HepG2 (cell line): ENCODE results near the gene CLCNKA. TPM values are rescaled to one million over a fixed set of nuclear protein-coding genes. Genes with fewer than 3 reads are reported as not detected.

ENCODE experiments used
- ATAC-seq: fragments of 200-7000 bp; cut with Tn5 transposase; 3 replicates; pipeline ENCODE4 v1.9.1; 2020; ENCODE audit warnings: mild to moderate bottlenecking, moderate library complexity
- BruUV-seq: library from RNA; stranded (reverse); fragments of 400-500 nt; replicated peaks from 2 replicates; lab custom pipeline; 2021; lab: Mats Ljungman, UMichigan
- CTCF ChIA-PET: fragments of 300-600 bp; formaldehyde crosslinking; extraction: SDS; loops from one replicate; lab custom pipeline; 2021; ENCODE audit warnings: low total read pairs, inconsistent platforms, low intra/inter-chr PET ratio; lab: Yijun Ruan, JAX
- POLR2A ChIA-PET: fragments of 350-600 bp; sonication (Branson Sonifier 250); formaldehyde crosslinking; loops from one replicate; lab custom pipeline; 2020; ENCODE audit warnings: antibody characterized with exemption, inconsistent platforms; lab: Yijun Ruan, JAX
- DNase-seq: peaks from one replicate; pipeline ENCODE4 v3.0.0-alpha.2; 2015; ENCODE audit warnings: low spot score
- FAIRE-seq: peaks from 3 replicates; lab custom pipeline; 2011; peaks lifted over from hg19 to GRCh38; lab: Jason Lieb, UNC
- H2AFZ ChIP-seq: one replicate; pipeline ENCODE4 v1.6.1; 2011; ENCODE audit warnings: low read length, inconsistent platforms
- H3K27ac ChIP-seq: fragments of 300-600 bp; 3 replicates; pipeline ENCODE4 v1.8.0; 2011; ENCODE audit warnings: mixed run types, mild to moderate bottlenecking, mixed read lengths, low read length, inconsistent platforms; ENCODE audit not compliant: insufficient read depth; ENCODE audit errors: extremely low read length
- H3K27me3 ChIP-seq, 2 experiments: fragments of 200-600 bp in 1 of 2; 2 replicates in 1 of 2; 3 replicates in 1 of 2; pipeline versions ENCODE4 v1.6.0 to v1.8.0; 2011; ENCODE audit warnings: low read length in 2 of 2, mild to moderate bottlenecking in 2 of 2, moderate library complexity in 2 of 2, inconsistent platforms in 1 of 2; ENCODE audit not compliant: insufficient read depth in 2 of 2, control insufficient read depth in 1 of 2
- H3K36me3 ChIP-seq, 2 experiments: fragments of 200-600 bp in 1 of 2; replicated peaks in 1 of 2; 2 replicates in 1 of 2; 3 replicates in 1 of 2; pipeline versions ENCODE4 v1.5.1 to v1.8.0; 2011; ENCODE audit warnings: low read length in 2 of 2, inconsistent platforms in 1 of 2; ENCODE audit not compliant: insufficient read depth in 2 of 2, control insufficient read depth in 1 of 2
- H3K4me1 ChIP-seq: 2 replicates; pipeline ENCODE4 v1.5.1; 2012; ENCODE audit warnings: low read length, inconsistent platforms; ENCODE audit not compliant: insufficient read depth
- H3K4me2 ChIP-seq: 2 replicates; pipeline ENCODE4 v1.6.0; 2011; ENCODE audit warnings: low read depth, low read length, inconsistent platforms
- H3K4me3 ChIP-seq, 3 experiments: fragments of 200-600 bp in 1 of 3; sonication (generic), shearing (Covaris generic) in 1 of 3; replicated peaks in 1 of 3; 2 replicates each; pipeline ENCODE4 v1.5.1; 2011 to 2016; ENCODE audit warnings: low read length in 3 of 3, inconsistent platforms in 2 of 3, low read depth in 2 of 3, mild to moderate bottlenecking in 2 of 3, control low read depth in 1 of 3, mixed read lengths in 1 of 3; ENCODE audit not compliant: insufficient read depth in 1 of 3
- H3K79me2 ChIP-seq: one replicate; pipeline ENCODE4 v1.6.1; 2011; ENCODE audit warnings: low read length, inconsistent platforms; ENCODE audit not compliant: insufficient read depth
- H3K9ac ChIP-seq: 2 replicates; pipeline ENCODE4 v1.6.0; 2011; ENCODE audit warnings: mild to moderate bottlenecking, low read depth, low read length, inconsistent platforms; ENCODE audit not compliant: insufficient read depth
- H3K9me3 ChIP-seq: 2 replicates; pipeline ENCODE4 v1.5.1; 2012; ENCODE audit warnings: mild to moderate bottlenecking, low read length
- H4K20me1 ChIP-seq: 2 replicates; pipeline ENCODE4 v1.6.0; 2011; ENCODE audit warnings: inconsistent platforms, mild to moderate bottlenecking, low read length, moderate library complexity; ENCODE audit not compliant: insufficient read depth
- ARNT ChIP-seq: fragments of 450-650 bp; IDR thresholded peaks from 2 replicates; pipeline ENCODE4 v1.6.1; 2017
- JUN ChIP-seq: sonication (generic); formaldehyde crosslinking; IDR thresholded peaks from 2 replicates; pipeline ENCODE4 v1.4.0; 2020; ENCODE audit warnings: mild to moderate bottlenecking, missing genetic modification reagents
- KDM4B ChIP-seq: sonication (generic); formaldehyde crosslinking; IDR thresholded peaks from 2 replicates; pipeline ENCODE4 v1.4.0; 2020; ENCODE audit warnings: missing genetic modification reagents
- LBX2 ChIP-seq: sonication (generic); formaldehyde crosslinking; IDR thresholded peaks from 2 replicates; pipeline ENCODE4 v1.5.0; 2020; ENCODE audit warnings: missing genetic modification reagents, mild to moderate bottlenecking, borderline replicate concordance
- MEF2D ChIP-seq: sonication (generic); formaldehyde crosslinking; IDR thresholded peaks from 2 replicates; pipeline ENCODE4 v1.5.1; 2020; ENCODE audit warnings: mild to moderate bottlenecking, missing genetic modification reagents
- MYC ChIP-seq: sonication (generic); formaldehyde crosslinking; IDR thresholded peaks from 2 replicates; pipeline ENCODE4 v1.9.0; 2021; ENCODE audit warnings: missing genetic modification reagents, borderline replicate concordance
- NAIF1 ChIP-seq: sonication (generic); formaldehyde crosslinking; IDR thresholded peaks from 2 replicates; pipeline ENCODE4 v1.5.0; 2020; ENCODE audit warnings: mild to moderate bottlenecking, missing genetic modification reagents, borderline replicate concordance
- ZNF318 ChIP-seq: sonication (generic); formaldehyde crosslinking; IDR thresholded peaks from 2 replicates; pipeline ENCODE4 v1.4.0; 2020; ENCODE audit warnings: mild to moderate bottlenecking, missing genetic modification reagents
- ZNF468 ChIP-seq: sonication (generic); formaldehyde crosslinking; IDR thresholded peaks from 2 replicates; pipeline ENCODE4 v1.8.0; 2022; ENCODE audit warnings: mild to moderate bottlenecking, moderate library complexity, missing genetic modification reagents
- ZNF629 ChIP-seq: sonication (generic); formaldehyde crosslinking; conservative IDR thresholded peaks from 2 replicates; pipeline ENCODE4 v1.5.0; 2020; ENCODE audit warnings: missing genetic modification reagents
- WGBS: methylation state at CpG from one replicate; pipeline ENCODE4 v1.1.6; 2017; ENCODE audit warnings: low lambda C conversion rate; 5-methylcytosine and 5-hydroxymethylcytosine counted together
- in situ Hi-C: cut with HindIII; loops from 2 replicates; pipeline ENCODE4 v1.10.0; 2017; ENCODE audit warnings: low pct_unique_long_range_greater_than_20kb; ENCODE audit not compliant: extremely low pct_ligation_motif_present
- intact Hi-C: fragments of 100-400 bp; cut with micrococcal nuclease; formaldehyde crosslinking; loops from one replicate; pipeline ENCODE4 v1.10.0; 2022; ENCODE audit not compliant: unreplicated experiment
- polyA plus RNA-seq, 8 experiments: library from polyadenylated mRNA; depleted of rRNA in 3 of 8; stranded (reverse) in 7 of 8; unstranded in 1 of 8; fragments of >200 nt; fragmentation: Illumina TruSeq in 4 of 8; extraction: Trizol in 4 of 8; gene quantifications; 2 replicates each; pipeline versions ENCODE4 v1.2.1 to v1.2.3, GENCODE V29; 2011 to 2016; ENCODE audit warnings: low read depth in 4 of 8, missing spikeins in 1 of 8, mixed read lengths in 1 of 8; ENCODE audit not compliant: insufficient read depth in 1 of 8
- total RNA-seq, 5 experiments: library from RNA; depleted of rRNA; stranded (reverse); fragments of >200 nt; fragmentation: Illumina TruSeq; extraction: Trizol; gene quantifications; 2 replicates each; pipeline ENCODE4 v1.2.3, GENCODE V29; 2016; ENCODE audit warnings: low read depth in 1 of 5

The CLCNKA gene
- total and polyA plus RNA-seq, 2 of the 13 experiments (the other 11 are each of a cell fraction or from before 2014, with no cell fraction given) = 0.03 TPM; not detected in 1

DNA sequence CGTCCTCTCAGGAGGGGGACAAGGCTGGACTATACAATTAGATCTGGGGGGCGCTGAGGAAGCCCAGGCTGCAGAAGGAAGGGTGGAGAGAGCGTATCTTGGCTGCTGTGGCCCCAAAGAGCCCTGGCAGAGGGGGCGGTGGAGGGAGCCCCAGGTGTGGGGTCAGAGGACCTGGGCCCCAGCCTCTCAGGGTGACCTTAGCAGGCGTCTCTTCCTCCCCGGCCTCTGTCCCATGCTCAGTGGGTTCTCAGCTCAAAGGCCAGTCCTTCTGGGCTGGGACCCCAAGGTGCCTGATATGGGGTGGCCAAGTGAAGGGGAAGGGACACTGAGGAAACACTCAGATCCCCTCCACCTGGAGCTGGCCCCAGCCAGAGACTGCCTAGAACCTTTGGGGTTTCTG lies 49.8 kb downstream of the CLCNKA start:
- Histone ChIP-seq H3K27ac (no peak overlapping the region), H4K20me1 (no peaks in the 10 kb centered on the region), H3K9me3 (no peaks in the 10 kb centered on the region), H3K27me3 (peaks cover 3 to 63% of the 10 kb centered on the region in 2 experiments), H3K4me1 (peaks cover 43% of the 10 kb centered on the region), H3K4me2 (no peak overlapping the region), H3K79me2 (no peaks in the 10 kb centered on the region), H3K4me3 (no peak overlapping the region), H2AFZ (no peak overlapping the region), H3K9ac (no peak overlapping the region), H3K36me3 (no peaks in the 10 kb centered on the region)
- ATAC-seq (no peak), FAIRE-seq (no peak), DNase-seq (no peak)
- no TSS peak for BruUV-seq
- intact Hi-C loops (loop anchor here (10.0 kb wide), 1 partner anchor 73 kb away; no protein-coding TSS in a partner anchor), in situ Hi-C loops (no loop called here)
- ChIA-PET POLR2A (no interaction called here), CTCF (no interaction called here)
- WGBS = 31% methylated on average over 2 of the region's 6 CpGs
- TF ChIP-seq ZNF629 (CRISPR knock-in tag) = no peak
- TF ChIP-seq ARNT = no peak
- TF ChIP-seq JUN (CRISPR knock-in tag) = no peak
- no peak for TF ChIP-seq LBX2 (CRISPR knock-in tag)
- no peak for TF ChIP-seq KDM4B (CRISPR knock-in tag)

DNA sequence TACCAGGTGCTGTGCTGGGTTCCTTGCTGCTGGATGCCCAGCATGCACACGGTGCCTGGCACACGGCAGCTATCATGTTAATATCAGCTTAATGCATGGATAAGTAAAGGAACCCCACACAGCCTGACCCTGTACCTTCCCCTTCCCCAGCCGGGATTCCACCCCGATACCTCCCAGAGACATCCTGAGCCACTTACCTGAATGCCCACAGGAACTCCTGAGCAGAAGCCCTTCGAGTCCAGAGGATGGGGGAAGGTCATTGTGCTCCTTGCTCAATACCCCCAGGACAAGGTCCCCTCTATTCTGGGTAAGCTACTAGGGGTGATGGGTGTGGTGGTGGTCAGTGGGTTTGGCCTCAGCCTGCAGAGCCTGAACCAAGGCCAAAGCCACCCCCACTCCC lies 50.3 kb downstream of the CLCNKA start:
- Histone ChIP-seq H3K9me3 (no peaks in the 10 kb centered on the region), H3K27ac (no peak overlapping the region), H3K4me3 (no peak overlapping the region), H3K4me1 (peaks cover 42% of the 10 kb centered on the region), H3K4me2 (no peak overlapping the region; the same call in 1 of the 2 replicates), H3K36me3 (no peaks in the 10 kb centered on the region), H2AFZ (no peak overlapping the region), H3K79me2 (no peaks in the 10 kb centered on the region), H3K9ac (no peak overlapping the region), H3K27me3 (peaks cover 3 to 68% of the 10 kb centered on the region in 2 experiments), H4K20me1 (no peaks in the 10 kb centered on the region)
- TF ChIP-seq MEF2D (CRISPR knock-in tag) (no peak), MYC (CRISPR knock-in tag) (no peak), ZNF468 (CRISPR knock-in tag) (0 out of 2 replicates have a peak, but pooled peaks have one; percentile 37), NAIF1 (CRISPR knock-in tag) (no peak), ZNF318 (CRISPR knock-in tag) (no peak)
- ATAC-seq (no peak), DNase-seq (no peak), FAIRE-seq (no peak)
- intact Hi-C loops (loop anchor here (10.0 kb wide), 1 partner anchor 73 kb away; no protein-coding TSS in a partner anchor), in situ Hi-C loops (no loop called here)
- POLR2A ChIA-PET = no interaction called here
- BruUV-seq = no TSS peak
- 33% methylated on average over 3 of the region's 5 CpGs for WGBS
- CTCF ChIA-PET = no interaction called here
